T47D (cell line): Measurements from ENCODE around the gene SLC7A4.

ENCODE experiments used
- DNase-seq, 2 experiments: peaks; one replicate each; pipeline versions ENCODE4 v3.0.0 to v3.0.0-alpha.2; 2011 to 2012; ENCODE audit warnings: low read depth in 1 of 2, low spot score in 1 of 2
- JUND ChIP-seq: IDR thresholded peaks from 2 replicates; pipeline ENCODE4 v1.6.1; 2012; ENCODE audit warnings: low read depth
- in situ Hi-C: cut with HindIII; loops from 2 replicates; pipeline ENCODE4 v1.10.0; 2016; ENCODE audit warnings: low sequenced_read_pairs, low pct_unique_long_range_greater_than_20kb

The SLC7A4 gene

DNA sequence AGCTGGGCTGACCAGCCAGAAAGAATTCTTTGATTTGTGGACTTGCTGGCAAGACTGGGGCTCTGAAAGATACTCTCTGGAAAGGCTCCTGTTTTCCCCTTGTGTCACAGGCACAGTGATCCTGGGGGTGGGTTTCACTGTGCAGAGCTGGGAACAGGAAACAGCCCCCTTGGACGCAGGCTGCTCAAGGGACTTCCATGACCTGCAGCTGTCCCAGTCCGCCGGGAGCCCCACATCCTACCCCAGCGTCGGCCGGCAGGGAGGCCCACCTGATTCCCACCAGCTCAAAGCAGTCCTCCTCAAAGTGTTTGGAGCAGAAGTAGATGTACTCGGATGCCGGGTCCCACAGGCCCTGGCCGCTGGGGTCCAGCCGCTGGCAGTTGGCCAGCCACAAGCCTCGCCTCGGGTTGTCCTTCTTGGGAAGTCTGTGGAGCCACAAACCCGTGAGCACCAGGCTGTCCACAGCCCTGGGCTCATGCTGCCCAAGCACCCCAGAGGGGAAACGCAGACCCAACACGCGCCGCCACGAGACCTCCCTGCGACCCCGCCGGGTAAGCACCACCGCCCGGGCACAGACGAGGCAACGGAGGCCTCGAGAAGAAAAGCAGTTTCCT, 31.3 kb downstream of the SLC7A4 start:
- in situ Hi-C loops = no loop called here
- TF ChIP-seq JUND = no peak
- DNase-seq = no peak

DNA sequence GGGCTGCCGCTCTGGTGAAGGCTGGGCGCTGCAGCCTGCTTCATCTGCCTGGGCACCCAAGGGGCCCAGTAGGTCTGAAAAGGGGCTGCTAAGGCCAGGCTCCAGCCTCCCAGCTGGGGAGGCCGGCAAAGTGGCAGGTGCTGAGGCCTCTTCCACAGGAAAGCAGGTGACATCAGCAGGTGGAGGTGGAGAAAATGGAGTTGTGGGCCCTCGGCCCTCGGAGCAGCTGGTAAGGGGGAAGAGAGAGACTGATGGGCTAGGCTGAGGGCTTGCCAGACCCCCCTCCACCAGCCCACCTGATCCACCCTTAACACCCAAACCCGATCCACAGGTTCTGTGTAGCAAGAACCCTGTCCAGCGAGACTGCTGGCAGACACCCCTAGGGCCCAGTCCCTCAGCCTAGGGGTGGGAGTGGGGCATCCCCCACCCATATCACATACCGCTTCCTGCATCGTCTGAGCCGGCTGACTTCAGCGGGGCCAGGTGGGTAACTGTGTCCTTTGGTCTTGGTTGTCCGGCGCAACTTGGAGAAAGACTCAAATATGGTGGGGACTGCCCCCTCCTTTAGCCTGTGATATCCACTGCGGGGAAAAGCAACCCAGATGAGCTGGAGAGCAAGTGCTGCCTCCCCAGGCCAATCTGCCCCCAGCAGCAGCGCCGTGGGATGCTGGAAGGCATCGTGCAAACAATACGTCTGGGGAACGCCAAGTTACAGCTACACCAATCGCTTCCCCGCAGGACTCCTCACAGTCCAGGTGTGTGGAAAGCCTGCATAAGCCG, 32.0 kb downstream of the SLC7A4 start:
- in situ Hi-C loops = no loop called here
- no peak for TF ChIP-seq JUND
- DNase-seq = no peak

- no peak for DNase-seq
- TF ChIP-seq JUND = no peak
- in situ Hi-C loops = no loop called here
These were observed 32.8 kb downstream of the SLC7A4 start for GRCh38 chr22:20999350-21000206.

- no peak for DNase-seq
- TF ChIP-seq JUND = no peak
- in situ Hi-C loops = no loop called here
These were observed 33.7 kb downstream of the SLC7A4 start for GRCh38 chr22:20998411-20999336.

DNA sequence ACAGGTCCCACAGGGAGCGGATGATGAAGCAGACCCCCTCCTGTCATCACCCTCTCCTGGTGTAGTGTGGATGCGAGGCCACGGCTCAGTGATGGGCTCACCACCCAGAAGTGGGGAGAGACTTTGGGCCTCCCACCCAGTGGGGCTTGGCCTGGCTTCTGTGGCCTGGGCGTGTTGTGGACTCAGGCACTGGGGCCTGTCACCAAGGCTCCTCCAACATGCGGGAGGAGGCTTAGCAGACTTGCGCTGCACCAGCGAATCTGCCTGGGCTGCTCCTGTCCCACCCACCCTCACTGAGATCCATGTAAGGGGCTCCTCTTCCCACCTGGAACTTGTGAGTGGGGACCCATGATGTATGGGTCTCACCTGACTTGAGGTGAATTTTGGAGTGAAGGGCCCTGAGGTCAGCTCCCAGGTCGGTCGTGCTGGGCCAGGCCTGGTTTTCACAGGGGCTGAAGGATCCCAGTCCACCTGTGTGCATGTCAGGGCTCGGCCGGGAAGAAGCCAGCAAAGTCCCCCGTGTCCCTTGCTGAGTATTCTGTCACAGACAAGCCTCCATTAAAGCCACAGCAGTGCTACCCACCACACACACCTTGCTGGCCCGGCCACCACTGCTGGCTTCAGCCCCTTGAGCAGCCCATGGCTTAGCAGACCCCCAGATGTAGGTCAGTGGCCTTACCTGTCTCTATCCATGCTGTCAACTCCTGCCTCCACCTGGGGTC, 34.7 kb downstream of the SLC7A4 start:
- DNase-seq = no peak
- in situ Hi-C loops = no loop called here
- TF ChIP-seq JUND = no peak

DNA sequence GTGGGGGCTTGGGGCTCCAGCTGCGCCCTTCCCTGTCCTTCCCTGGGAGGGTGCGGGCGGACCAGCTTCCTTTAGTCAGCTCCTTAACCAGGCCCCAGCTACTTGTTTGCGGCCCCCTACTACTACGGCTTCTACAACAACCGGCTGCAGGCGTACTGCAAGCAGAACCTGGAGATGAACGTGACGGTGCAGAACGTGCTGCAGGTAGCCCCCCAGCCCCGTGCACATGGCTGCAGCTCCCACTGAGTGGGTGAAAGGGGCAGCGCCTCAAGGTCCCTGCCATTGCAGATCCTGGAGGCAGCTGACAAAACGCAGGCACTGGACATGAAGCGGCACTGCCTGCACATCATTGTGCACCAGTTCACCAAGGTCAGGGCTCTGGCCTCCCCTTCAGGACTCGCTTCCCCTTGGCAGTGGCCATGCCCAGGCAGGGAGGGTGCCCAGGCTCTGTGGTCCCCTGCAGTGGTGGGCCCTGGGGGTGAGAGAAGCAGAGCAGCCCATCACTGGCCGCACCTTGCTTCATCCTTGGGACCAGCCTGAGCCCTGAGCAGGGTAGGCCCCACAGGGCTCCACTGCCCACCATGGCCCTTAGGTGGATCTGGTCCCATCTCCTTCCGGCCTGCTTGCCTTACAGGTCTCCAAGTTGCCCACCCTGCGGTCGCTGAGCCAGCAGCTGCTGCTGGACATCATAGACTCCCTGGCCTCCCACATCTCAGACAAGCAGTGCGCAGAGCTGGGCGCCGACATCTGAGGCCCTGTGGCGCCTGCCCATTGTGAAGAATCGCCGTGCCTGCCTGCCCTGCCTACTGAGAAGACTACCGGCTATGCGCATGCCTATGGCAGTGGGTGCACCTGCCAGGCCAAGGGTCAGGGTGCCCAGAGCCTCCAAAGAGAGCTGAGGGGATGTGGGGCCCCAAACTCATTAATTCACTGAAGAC, 35.5 kb downstream of the SLC7A4 start:
- in situ Hi-C loops = no loop called here
- DNase-seq = no peak
- no peak for TF ChIP-seq JUND

GRCh38 chr22:20996031-20996410, 36.3 kb downstream of the SLC7A4 start:
- no peak for DNase-seq
- no peak for TF ChIP-seq JUND
- in situ Hi-C loops = no loop called here

DNA sequence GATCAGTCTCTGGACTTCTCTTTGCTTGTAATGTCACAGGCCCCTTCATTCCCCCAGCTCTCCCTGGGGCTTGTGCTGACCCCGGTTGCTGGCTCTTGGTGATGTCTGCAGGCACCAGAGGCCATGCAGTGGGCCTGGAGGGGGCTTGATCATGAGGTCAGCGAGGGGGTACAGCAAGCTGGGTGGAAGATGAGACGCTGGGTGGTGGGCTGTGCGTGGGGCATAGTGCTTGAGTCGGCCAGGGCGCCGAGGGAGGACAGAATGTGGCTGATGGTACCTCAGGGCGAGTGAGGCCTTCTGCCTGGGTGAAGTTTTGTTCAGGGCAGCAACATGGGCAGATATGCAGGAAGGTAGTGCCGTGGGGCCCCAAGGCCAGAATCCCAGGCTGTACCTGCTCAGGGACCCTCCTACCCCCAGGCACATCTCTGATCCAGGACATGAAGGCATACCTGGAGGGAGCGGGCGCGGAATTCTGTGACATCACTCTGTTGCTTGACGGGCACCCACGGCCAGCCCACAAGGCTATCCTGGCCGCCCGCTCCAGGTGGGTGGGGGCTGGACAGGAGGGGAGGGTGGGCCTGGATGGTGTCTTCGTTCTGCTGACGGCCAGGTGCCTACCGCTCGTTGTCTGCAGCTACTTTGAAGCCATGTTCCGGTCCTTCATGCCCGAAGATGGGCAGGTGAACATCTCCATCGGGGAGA, 36.9 kb downstream of the SLC7A4 start:
- no peak for TF ChIP-seq JUND
- in situ Hi-C loops = no loop called here
- no peak for DNase-seq

- in situ Hi-C loops = no loop called here
- DNase-seq = no peak
- no peak for TF ChIP-seq JUND
These were observed 37.5 kb downstream of the SLC7A4 start for GRCh38 chr22:20994902-20995241.
